Ascending aorta (tissue), 2 donors: ENCODE measurements around the gene METTL25. TPM values are rescaled to one million over a fixed set of nuclear protein-coding genes. Genes with fewer than 3 reads are reported as not detected.

ENCODE experiments used
- DNase-seq, 2 donors: peaks; one replicate each; pipeline ENCODE4 v3.0.0-alpha.2; 2019; ENCODE audit warnings: low spot score in 2 of 2
- H3K27ac ChIP-seq, 2 donors: fragments of 200-600 bp; sonication (generic); one replicate each; pipeline ENCODE4 v1.5.1; 2016 to 2017; ENCODE audit warnings: mild to moderate bottlenecking in 1 of 2
- H3K27me3 ChIP-seq: fragments of 200-600 bp; sonication (generic); one replicate; pipeline ENCODE4 v1.5.1; 2017
- H3K36me3 ChIP-seq, 2 donors: fragments of 200-600 bp; sonication (generic); one replicate each; pipeline ENCODE4 v1.5.1; 2016
- H3K4me1 ChIP-seq, 2 donors: fragments of 200-600 bp; sonication (generic); one replicate each; pipeline ENCODE4 v1.5.1; 2016 to 2017; ENCODE audit warnings: mild to moderate bottlenecking in 1 of 2
- H3K4me3 ChIP-seq, 2 donors: fragments of 200-600 bp; sonication (generic); one replicate each; pipeline ENCODE4 v1.5.1; 2016 to 2017; ENCODE audit warnings: mild to moderate bottlenecking in 1 of 2
- H3K9me3 ChIP-seq, 2 donors: fragments of 200-600 bp; sonication (generic); one replicate each; pipeline ENCODE4 v1.5.1; 2016
- intact Hi-C: fragments of 100-400 bp; cut with DNase I; formaldehyde crosslinking; loops from one replicate; pipeline ENCODE4 v1.15.1; 2023
- total RNA-seq: library from RNA; depleted of rRNA; stranded (reverse); fragments of >200 nt; gene quantifications from one replicate; pipeline ENCODE4 v1.1.0, GENCODE V29; 2016
- TF ChIP-seq, protein P1 (sequence below), 3 experiments: fragments of 200-600 bp in 2 of 3; fragments of 450-650 bp in 1 of 3; sonication (generic) in 2 of 3; IDR thresholded peaks; one replicate each; pipeline ENCODE4 v1.5.1; 2016 to 2019; ENCODE audit warnings: antibody characterized with exemption in 3 of 3, mild to moderate bottlenecking in 1 of 3, moderate library complexity in 1 of 3

Gene METTL25
- total RNA-seq, 1 donor from 2014 or later, result 2.2 TPM

DNA sequence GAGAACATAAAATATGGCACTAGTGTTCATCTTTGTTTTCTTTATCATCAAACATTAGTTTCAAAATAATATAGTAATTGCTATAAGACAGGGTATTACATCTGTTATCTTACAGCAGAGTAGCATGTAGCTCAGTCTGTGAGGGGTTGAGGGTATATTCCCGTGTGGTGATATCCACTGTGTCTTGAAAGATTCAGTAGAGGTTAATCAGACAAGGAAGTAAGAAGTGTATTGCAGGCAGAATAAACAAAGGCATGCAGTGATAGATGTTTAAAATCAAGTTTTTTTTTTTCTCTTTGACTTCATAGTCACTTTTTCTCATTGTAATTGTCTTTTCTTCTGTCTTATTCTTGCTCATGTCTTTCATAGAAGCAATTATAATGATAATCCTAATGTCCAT, 48.3 kb downstream of the METTL25 start:
- no peak for DNase-seq
- no peaks in the 10 kb centered on the region for H3K27me3 ChIP-seq
- no peaks in the 10 kb centered on the region for H3K4me1 ChIP-seq
- no peaks in the 10 kb centered on the region for H3K36me3 ChIP-seq
- peak overlapping the region; percentile 60 to 67 for H3K27ac ChIP-seq
- H3K4me3 ChIP-seq, result no peak overlapping the region
- no peaks in the 10 kb centered on the region for H3K9me3 ChIP-seq
- intact Hi-C loops, result no loop called here
- TF ChIP-seq, protein P1, sequence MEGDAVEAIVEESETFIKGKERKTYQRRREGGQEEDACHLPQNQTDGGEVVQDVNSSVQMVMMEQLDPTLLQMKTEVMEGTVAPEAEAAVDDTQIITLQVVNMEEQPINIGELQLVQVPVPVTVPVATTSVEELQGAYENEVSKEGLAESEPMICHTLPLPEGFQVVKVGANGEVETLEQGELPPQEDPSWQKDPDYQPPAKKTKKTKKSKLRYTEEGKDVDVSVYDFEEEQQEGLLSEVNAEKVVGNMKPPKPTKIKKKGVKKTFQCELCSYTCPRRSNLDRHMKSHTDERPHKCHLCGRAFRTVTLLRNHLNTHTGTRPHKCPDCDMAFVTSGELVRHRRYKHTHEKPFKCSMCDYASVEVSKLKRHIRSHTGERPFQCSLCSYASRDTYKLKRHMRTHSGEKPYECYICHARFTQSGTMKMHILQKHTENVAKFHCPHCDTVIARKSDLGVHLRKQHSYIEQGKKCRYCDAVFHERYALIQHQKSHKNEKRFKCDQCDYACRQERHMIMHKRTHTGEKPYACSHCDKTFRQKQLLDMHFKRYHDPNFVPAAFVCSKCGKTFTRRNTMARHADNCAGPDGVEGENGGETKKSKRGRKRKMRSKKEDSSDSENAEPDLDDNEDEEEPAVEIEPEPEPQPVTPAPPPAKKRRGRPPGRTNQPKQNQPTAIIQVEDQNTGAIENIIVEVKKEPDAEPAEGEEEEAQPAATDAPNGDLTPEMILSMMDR (IDR thresholded peaks at IDR 0.05), result no peak

DNA sequence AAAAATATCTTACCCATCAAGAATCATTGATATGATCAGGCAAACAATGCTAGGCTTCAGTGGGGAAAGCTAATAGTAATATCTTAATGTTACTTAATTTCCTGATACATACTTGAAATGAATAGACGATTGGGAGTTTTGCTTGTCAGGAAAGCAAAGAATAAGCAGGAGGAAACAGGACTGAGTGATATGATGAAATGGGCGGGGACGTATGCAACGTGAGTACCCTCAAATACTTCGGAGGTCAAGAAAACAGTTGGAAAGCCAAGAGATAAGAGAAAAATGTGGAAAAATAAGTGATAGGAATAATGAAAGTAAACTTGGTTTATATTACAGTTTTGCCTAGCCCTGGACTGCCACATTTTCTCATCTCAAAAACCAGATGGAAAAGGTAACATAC, 49.2 kb downstream of the METTL25 start:
- H3K36me3 ChIP-seq, result no peaks in the 10 kb centered on the region
- no peaks in the 10 kb centered on the region for H3K4me1 ChIP-seq
- TF ChIP-seq, protein P1 (IDR thresholded peaks at IDR 0.05), result no peak
- peak overlapping the region; percentile 9 to 35 for H3K4me3 ChIP-seq
- intact Hi-C loops, result no loop called here
- DNase-seq, result no peak
- peak overlapping the region; percentile 60 to 67 for H3K27ac ChIP-seq
- H3K27me3 ChIP-seq, result no peaks in the 10 kb centered on the region
- H3K9me3 ChIP-seq, result no peaks in the 10 kb centered on the region

DNA sequence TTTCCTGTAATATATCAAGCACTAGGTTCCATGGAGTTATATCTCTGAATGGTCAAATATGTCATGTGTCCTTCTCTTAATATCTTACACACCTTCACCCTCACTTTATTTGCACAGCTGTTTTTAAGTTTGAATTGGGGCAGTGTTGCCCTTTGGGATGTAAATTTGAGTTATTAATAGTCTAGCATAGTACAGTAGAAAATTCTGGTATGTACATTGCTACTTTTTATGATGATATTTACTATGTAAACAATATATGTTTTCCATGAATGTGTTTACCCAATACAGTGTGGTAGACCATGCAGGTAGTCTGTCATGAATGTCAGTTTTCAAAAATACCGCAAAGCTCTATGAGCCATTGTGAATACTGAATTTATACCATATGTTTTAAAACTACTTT, 50.5 kb downstream of the METTL25 start:
- Histone ChIP-seq H3K4me1 (no peaks in the 10 kb centered on the region), H3K27me3 (no peaks in the 10 kb centered on the region), H3K27ac (no peak overlapping the region), H3K4me3 (no peak overlapping the region), H3K36me3 (no peaks in the 10 kb centered on the region), H3K9me3 (no peaks in the 10 kb centered on the region)
- DNase-seq, result no peak
- TF ChIP-seq, protein P1 (IDR thresholded peaks at IDR 0.05), result no peak
- intact Hi-C loops, result no loop called here

DNA sequence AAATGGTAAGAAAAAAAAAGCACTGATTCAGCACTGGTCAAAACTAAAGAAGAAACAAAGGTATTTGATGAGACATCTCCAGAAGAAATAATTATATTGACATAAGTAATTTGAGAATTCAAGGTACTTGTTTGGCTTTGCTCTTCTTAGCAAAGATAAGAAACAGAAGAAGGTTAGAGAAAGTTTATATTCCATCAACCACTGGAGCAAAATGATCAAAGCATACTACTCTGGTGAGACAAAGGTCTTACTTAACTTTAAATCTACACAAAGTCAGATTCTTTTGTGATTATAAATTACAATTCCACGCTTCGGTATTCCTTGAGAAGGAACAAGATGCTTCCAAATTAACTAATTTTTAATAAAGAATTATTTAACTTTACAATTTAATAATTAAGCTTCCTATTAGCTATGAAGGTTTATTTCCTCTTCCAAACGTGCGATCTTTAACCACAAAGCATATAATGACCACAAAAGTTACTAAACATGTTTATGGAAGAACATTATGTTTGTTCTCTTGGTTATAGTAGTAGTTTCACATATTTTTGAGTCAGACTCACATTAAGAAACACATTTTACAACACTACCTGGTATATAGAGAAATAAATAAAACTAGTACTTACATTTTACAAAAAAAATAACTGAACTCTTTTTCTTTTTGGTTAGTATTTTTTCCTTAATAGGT, 53.4 kb downstream of the METTL25 start:
- H3K36me3 ChIP-seq, result peaks cover 0 to 4% of the 10 kb centered on the region in 2 donors
- H3K4me3 ChIP-seq, result no peak overlapping the region
- H3K27ac ChIP-seq, result no peak overlapping the region
- TF ChIP-seq, protein P1 (IDR thresholded peaks at IDR 0.05), result no peak
- H3K4me1 ChIP-seq, result no peaks in the 10 kb centered on the region
- intact Hi-C loops, result no loop called here
- no peaks in the 10 kb centered on the region for H3K27me3 ChIP-seq
- DNase-seq, result no peak
- H3K9me3 ChIP-seq, result no peaks in the 10 kb centered on the region

DNA sequence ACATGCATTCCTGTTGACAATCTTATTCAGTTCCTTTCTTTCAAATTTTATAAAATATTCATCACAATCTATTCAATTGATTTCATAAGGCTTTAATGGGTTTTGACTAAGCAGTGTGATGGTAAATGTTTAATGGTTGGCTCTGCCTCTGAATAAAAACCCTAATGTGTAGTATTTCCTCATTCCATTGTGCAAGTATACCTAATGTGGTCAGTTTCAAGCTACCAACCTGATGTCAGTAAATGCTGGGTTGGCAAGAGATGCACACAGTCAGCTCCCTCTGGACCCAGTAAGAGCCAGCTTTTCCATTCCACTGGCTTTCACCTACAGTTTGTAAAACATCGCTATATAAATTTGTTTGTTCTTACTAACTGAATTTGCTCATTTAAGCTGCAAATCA, 53.9 kb downstream of the METTL25 start:
- DNase-seq, result no peak
- TF ChIP-seq, protein P1 (IDR thresholded peaks at IDR 0.05), result no peak
- no peak overlapping the region for H3K27ac ChIP-seq
- intact Hi-C loops, result no loop called here
- H3K4me3 ChIP-seq, result no peak overlapping the region
- H3K36me3 ChIP-seq, result peaks cover 0 to 4% of the 10 kb centered on the region in 2 donors
- no peaks in the 10 kb centered on the region for H3K9me3 ChIP-seq
- H3K4me1 ChIP-seq, result no peaks in the 10 kb centered on the region
- H3K27me3 ChIP-seq, result no peaks in the 10 kb centered on the region

DNA sequence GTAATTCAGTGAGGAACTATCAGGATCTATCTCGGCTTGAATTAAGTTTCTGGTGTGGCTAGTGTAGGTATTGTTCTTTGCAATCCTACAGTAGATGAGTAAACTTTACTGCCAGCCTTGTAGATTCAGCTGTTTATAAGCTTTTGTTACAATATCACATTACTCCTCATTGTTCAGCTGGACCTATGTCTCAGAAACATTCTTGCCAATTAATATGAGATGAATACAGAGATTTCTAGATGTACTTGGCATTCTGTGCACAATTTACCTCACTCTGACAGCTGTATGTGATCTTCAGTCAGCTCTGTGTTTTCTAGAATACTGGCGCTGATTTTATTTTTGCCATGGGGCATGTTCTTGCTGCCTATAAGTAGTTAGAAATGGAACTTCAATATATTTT, 55.7 kb downstream of the METTL25 start:
- Histone ChIP-seq H3K9me3 (no peaks in the 10 kb centered on the region), H3K4me3 (no peak overlapping the region), H3K27me3 (no peaks in the 10 kb centered on the region), H3K27ac (no peak overlapping the region), H3K36me3 (peaks cover 0 to 4% of the 10 kb centered on the region in 2 donors), H3K4me1 (no peaks in the 10 kb centered on the region)
- intact Hi-C loops, result no loop called here
- DNase-seq, result no peak
- TF ChIP-seq, protein P1 (IDR thresholded peaks at IDR 0.05), result no peak
